Hematopoietic multipotent progenitor cell (in vitro differentiated cells): ENCODE data around the gene MAST4. TPM values are rescaled to one million over a fixed set of nuclear protein-coding genes. Genes with fewer than 3 reads are reported as not detected.

ENCODE experiments used
- DNase-seq, 3 donors: peaks; one replicate each; pipeline ENCODE4 v3.0.0-alpha.2; 2011 to 2015; ENCODE audit warnings: low read depth in 2 of 3, low spot score in 2 of 3
- total RNA-seq: library from RNA; depleted of rRNA; stranded (reverse); fragments of >200 nt; gene quantifications from one replicate; pipeline ENCODE4 v1.2.3, GENCODE V29; 2012

The MAST4 gene
- total RNA-seq, 1 donor = 19.9 TPM

GRCh38 chr5:66945389-66946349 lies 349.5 kb downstream of the MAST4 start:
- no peak for DNase-seq

DNA sequence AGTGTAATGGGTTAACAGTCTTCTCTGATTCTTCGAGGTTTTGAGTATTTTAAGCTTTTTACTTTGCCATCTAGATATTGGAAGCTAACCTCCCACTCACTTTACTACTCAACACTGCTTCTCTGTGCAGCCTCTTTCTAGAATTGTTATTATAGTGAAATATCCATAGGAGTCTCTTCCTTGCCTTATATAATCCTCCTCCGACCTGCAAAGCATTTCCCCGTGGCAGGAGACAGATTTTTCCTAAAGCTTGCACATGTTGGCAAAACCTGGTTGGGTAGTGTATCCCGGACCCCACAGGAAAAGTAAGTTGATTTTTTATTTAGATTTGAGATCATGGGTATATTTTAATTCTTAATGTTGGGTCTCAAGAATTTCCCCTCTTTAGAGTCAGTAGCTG lies 351.3 kb downstream of the MAST4 start:
- no peak for DNase-seq

DNA sequence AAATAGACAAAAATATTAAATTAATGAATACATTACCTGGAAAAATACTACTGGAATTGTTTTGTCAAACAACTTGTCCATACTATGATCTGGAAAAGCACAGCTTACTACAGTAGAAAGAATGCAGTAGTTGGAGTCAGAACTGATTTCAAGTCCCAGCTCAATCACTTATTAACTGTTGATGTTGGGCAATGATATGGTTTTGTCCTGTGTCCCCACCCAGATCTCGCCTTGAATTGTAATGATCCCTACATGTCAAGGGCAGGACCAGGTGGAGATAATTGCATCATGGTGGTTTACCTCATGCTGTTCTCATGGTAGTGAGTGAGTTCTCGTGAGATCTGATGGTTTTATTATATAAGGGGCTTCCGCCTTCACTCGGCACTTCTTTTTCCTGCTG lies 352.9 kb downstream of the MAST4 start:
- DNase-seq = no peak

DNA sequence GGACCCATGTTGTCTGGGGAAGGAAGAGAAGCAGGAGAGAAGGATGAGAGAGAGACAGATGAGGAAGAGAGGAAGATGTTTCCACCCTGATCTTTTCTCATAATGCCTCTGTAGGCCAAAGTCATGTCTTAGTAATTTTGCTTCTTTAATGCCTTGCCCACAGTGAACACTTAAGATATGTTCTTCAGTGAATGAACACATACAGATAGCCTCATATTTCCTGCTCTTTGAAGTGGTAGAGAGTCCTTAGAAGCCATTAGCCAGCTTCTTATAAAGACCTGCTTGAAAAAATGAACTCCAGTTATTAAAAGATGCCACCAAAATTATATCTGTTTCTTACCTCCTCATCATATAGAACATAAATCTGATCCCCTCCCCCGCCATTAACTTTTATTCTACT lies 356.0 kb downstream of the MAST4 start:
- DNase-seq = no peak

- DNase-seq = no peak
Measured at GRCh38 chr5:66956439-66956838, 360.2 kb downstream of the MAST4 start.

DNA sequence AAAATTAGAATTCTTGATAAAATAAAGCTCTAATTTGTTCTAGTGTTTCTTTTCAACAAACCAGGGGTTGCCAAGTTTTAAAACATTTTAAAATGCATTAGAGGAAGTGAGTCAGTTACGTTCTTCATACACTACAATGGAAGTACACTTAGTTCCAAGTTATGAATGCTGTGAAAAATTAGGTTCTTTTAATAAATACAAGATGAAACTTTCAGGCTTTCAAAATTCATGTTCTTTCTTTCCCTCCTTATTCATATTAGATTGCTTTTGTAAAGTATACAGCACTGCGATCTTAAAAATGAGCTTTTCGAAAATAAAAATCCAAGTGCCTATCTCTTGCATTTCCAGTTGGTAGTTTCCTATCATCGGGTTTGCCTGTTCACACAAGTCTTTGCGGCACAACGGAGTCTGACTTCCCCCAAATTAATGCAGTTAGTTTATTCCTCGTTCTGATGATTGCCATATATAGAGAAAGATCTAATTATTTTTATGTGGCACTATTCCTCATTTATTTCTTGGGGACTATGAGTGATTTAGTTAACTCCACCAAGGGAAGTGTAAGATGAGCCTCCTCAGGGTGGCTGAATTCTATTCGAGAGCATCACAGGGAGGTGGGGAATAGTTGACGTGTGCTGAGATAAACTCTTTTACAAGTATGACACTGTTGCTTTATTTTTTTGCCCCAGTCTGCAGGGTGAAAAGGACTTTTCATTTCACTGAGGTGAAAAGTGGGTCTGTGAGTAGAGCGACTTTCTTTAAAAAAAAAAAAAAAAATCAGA lies 362.2 kb downstream of the MAST4 start:
- DNase-seq = no peak

- no peak for DNase-seq
Measured at GRCh38 chr5:66958980-66959641, 362.9 kb downstream of the MAST4 start.

- DNase-seq = no peak
Measured at GRCh38 chr5:66959653-66960052, 363.5 kb downstream of the MAST4 start.

DNA sequence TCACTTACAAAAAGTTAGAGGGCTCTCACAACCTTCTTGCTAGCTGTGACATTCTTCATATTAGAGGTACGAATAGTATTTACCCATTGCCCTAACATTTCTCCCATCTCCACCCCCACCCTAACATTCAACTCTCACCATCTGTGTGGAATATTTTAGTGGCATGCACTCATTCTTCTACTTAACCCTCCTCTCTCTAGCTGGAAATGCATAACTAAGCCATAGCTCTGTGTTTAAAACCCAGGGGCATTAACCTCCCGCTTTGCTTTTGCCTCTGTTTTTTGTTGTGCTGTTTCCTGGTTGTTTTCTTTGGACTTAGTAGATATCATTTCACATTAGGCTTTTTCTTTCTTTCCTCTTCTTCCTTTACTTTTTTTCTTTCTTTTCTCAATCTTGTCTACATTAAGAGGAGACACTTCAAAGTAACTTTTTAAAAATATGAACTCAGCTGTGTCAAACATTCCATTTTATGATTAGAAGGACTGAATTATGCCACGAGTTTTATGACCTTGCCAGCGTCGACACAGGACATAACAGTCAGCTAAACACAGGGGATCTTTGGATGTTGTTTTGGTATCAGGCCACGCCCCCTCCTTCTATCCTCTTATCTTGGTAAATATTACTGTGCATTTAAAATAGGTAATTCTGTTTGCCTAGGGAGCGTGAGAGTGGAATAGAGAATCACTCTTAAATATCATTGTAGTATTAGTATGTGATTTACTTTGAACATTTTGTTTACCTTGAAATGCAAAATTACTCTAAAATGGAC lies 364.4 kb downstream of the MAST4 start:
- no peak for DNase-seq

GRCh38 chr5:66963559-66963971 lies 367.4 kb downstream of the MAST4 start:
- no peak for DNase-seq

GRCh38 chr5:66966439-66966838 lies 370.2 kb downstream of the MAST4 start:
- DNase-seq = no peak

- no peak for DNase-seq
Measured at GRCh38 chr5:66967102-66967501, 370.9 kb downstream of the MAST4 start.

DNA sequence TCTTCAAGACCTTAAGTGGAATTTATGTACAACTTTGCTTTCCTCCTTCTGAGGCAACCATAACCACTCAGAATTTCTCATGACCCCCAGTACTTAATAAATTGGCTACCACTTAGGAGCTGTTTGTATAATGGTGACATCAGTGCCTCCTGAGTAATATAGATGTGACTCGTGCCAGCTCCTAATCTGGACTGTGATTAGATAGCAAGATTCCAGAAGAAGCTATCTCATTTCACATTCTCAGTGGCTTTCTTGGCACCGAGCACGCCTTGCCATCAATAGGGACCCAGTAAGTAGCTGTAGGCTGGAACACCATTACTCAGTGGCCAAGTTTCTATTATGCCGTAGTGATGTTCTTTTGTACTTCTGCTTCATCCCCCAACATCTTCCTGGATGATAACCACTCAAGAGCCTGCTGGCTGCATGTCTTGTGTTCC lies 371.7 kb downstream of the MAST4 start:
- no peak for DNase-seq

DNA sequence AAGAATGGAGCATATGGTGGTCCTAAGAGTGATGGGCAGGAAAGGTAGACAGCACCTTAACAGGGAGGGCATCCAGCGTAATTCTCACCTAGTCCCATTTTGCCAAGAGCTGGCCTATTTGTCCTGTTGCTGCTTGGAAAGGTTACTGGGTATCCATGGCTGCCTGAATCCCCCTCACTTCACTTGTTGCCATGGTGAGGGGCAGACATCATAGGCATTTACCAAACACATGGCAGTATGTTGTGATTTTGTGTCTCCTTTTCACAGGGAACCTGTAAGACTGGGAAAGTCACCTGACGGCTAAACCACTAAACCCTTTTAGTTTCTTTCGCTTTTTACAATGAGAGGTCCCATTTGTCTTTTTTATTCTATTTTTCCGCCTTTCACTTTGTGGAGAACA lies 373.3 kb downstream of the MAST4 start:
- DNase-seq = no peak

DNA sequence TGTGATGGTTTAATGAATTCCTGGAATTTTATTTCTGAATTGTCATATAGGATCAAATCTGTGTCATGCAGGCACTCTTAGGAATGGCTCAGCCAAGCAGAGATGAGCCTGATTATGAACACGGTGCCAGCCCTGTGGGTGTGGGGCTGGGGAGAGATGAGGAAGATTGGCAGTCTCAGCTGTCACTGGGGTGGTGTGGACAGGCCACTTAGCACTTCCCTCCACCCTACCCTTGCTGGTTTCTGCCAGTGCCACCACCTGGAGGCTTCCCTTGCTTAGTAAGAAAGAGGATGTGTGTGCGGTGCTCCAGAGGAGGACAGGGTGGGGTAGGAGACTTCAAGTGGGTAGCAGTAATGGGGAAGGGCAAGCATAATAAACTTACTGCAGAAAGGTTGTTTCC lies 373.8 kb downstream of the MAST4 start:
- DNase-seq = peak in 1 of 3 donors; percentile 5

- no peak for DNase-seq
Measured at GRCh38 chr5:66972004-66972403, 375.8 kb downstream of the MAST4 start.

DNA sequence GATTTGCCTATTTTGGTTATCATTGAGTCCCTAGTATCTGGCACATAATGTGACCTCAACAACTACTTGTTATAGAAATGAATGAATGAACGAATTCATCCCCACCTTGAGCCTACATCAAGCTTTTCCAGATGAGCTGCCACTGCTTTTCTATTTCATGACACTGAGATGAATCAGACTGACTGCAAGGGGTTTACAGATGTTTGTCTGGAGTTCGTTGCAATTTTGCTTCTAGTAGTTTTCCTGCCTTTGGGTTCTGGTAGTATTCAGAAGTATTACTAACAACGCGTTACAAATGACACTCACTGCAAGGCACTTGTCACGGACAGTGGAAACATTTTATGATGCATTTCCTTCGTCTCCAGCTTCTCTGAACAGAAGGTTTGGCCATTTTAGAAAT lies 378.1 kb downstream of the MAST4 start:
- no peak for DNase-seq

- DNase-seq = no peak
Measured at GRCh38 chr5:66976108-66976507, 379.9 kb downstream of the MAST4 start.

- no peak for DNase-seq
Measured at GRCh38 chr5:66979738-66980137, 383.5 kb downstream of the MAST4 start.

DNA sequence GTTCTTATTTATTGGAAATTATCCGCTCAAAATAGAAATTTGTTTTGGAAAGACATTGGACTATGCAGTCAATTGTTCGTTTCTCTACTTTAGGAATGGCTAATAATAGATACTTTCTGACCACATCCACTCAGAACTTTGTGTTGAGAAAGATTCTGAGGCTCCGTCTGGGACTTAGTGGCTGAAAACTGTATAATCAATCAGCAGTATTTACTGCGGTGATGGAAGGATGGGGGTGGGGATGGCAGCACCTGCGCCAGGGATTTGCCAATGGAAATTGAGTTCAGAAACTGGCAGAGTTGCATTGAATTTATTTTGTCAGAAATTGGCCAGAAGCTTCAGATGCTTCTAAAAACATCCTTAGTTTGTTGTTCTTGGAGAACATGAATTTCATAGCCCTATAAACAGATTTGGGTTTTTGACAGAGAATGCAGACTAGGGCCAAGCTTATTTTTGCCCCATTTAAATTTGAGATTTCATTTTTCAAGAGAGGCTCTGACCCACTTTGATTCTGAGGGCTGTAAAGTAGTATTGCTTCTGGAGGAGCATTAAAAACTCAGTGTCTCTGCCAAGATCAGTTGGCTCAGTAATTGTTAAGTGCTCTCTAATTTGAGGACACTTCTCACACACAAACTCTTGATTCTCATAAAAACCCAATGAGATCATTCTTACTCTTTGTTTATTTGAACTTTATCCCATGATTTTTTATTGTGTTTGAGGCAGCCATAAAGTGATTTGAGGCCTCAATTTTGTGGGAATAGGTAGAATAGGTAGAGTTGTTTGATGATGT lies 385.3 kb downstream of the MAST4 start:
- DNase-seq = no peak
